ENCODE results near the gene OPN1SW. TPM values are rescaled to one million over a fixed set of nuclear protein-coding genes. Genes with fewer than 3 reads are reported as not detected.

OPN1SW gene
- total and polyA plus RNA-seq, 10 donors: not detected

GRCh38 chr7:128794020-128794419 lies 18.4 kb upstream of the OPN1SW start:
- Histone ChIP-seq H3K36me3 (no peaks in the 10 kb centered on the region), H3K4me3 (no peak overlapping the region), H3K27me3 (replicated peaks in 1 of 7) (peaks cover 0 to 26% (median 0%) of the 10 kb centered on the region in 7 donors), H3K27ac (no peak overlapping the region), H3K4me1 (peaks cover 0 to 32% (median 22%) of the 10 kb centered on the region in 6 donors), H3K9me3 (no peaks in the 10 kb centered on the region)
- 49 to 62% (median 58%) methylated on average over 3 of the region's 3 CpGs for WGBS, 5 donors
- DNase-seq: no peak
- intact Hi-C loops (cut with DNase I; ENCODE audit: low total_unique reads): no loop called here
- no peak for TF ChIP-seq POLR2A (IDR thresholded peaks at IDR 0.05)
- TF ChIP-seq CTCF (IDR thresholded peaks at IDR 0.05 in 8 of 11, conservative IDR thresholded peaks at IDR 0.05 in 3 of 11): no peak

DNA sequence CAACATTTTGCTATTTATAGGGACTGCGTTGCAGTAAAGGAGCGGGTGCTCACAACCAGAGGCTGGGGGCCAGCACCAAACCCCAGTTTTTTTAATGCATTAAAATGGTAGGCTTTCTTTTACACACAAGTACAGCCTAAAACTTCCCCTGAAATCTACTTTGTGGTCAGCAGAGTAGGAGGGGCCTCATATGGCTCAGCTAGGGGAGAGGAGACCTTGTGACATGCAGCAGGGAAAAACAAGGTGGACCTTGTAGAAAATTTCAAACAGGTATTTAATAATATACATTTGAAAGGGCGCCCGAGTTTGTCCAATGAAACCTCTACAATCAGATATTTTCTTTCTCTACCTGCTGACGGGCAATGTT lies 17.6 kb upstream of the OPN1SW start:
- Histone ChIP-seq H3K4me3 (no peak overlapping the region), H3K27me3 (replicated peaks in 1 of 7) (peaks cover 0 to 26% (median 0%) of the 10 kb centered on the region in 7 donors), H3K27ac (no peak overlapping the region), H3K36me3 (no peaks in the 10 kb centered on the region), H3K9me3 (no peaks in the 10 kb centered on the region), H3K4me1 (peaks cover 0 to 32% (median 22%) of the 10 kb centered on the region in 6 donors)
- WGBS, 5 donors: 85 to 94% (median 91%) methylated on average over 5 of the region's 5 CpGs
- no peak for TF ChIP-seq POLR2A (IDR thresholded peaks at IDR 0.05)
- no peak for TF ChIP-seq POLR2AphosphoS5 (IDR thresholded peaks at IDR 0.05)
- TF ChIP-seq CTCF (IDR thresholded peaks at IDR 0.05 in 8 of 11, conservative IDR thresholded peaks at IDR 0.05 in 3 of 11): no peak
- no peak for DNase-seq
- intact Hi-C loops (cut with DNase I; ENCODE audit: low total_unique reads): no loop called here

DNA sequence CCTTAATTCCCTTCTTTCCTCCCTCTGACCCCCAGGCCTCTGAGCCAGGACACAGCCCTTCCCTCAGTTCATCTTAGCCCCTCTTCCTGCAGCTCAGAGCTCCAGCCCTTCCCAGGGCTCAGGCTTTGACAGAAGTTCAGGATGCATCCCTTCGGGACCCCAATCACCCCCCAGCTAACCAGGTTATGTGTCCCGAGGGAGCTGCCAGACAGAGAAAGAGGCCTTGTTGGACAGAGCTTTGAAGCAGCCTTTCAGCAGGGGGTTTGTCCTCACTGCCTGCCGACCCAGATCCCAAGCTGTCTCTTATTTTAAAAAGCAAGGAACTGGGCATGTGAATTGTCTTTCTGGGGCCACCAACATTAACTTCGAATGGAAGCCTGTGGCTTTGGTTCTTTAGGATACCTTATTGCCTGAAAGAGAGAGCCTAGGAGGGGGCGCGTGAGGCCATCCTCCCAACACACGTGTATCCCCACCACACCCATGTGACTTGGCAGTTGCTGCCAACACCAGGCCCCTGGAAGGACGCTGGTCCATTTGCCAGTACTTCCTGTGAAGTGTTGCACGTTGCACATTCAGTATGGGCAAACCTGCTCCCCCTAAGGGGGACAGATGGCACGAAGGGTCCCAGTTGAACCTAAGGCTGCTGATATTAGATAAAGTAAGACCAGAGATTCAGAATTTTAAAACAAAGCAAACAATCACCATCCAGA lies 17.0 kb upstream of the OPN1SW start:
- Histone ChIP-seq H3K4me3 (no peak overlapping the region), H3K27ac (no peak overlapping the region), H3K27me3 (replicated peaks in 1 of 7) (peaks cover 0 to 26% (median 0%) of the 10 kb centered on the region in 7 donors), H3K9me3 (no peaks in the 10 kb centered on the region), H3K4me1 (peaks cover 0 to 32% (median 22%) of the 10 kb centered on the region in 6 donors), H3K36me3 (no peaks in the 10 kb centered on the region)
- WGBS, 5 donors: 48 to 62% (median 55%) methylated on average over 9 to 10 of the region's 10 CpGs
- intact Hi-C loops (cut with DNase I; ENCODE audit: low total_unique reads): no loop called here
- no peak for DNase-seq
- TF ChIP-seq POLR2A (IDR thresholded peaks at IDR 0.05) (no peak), CTCF (IDR thresholded peaks at IDR 0.05 in 8 of 11, conservative IDR thresholded peaks at IDR 0.05 in 3 of 11) (no peak), POLR2AphosphoS5 (IDR thresholded peaks at IDR 0.05) (no peak)

- no peaks in the 10 kb centered on the region for H3K36me3 ChIP-seq
- DNase-seq: no peak
- H3K27ac ChIP-seq: peak overlapping the region in 1 of 8 donors; percentile 63
- intact Hi-C loops (cut with DNase I; ENCODE audit: low total_unique reads): no loop called here
- no peaks in the 10 kb centered on the region for H3K9me3 ChIP-seq
- peaks cover 0 to 26% (median 0%) of the 10 kb centered on the region in 7 donors for H3K27me3 ChIP-seq (replicated peaks in 1 of 7)
- TF ChIP-seq POLR2AphosphoS5 (IDR thresholded peaks at IDR 0.05) (no peak), CTCF (IDR thresholded peaks at IDR 0.05 in 8 of 11, conservative IDR thresholded peaks at IDR 0.05 in 3 of 11) (no peak), POLR2A (IDR thresholded peaks at IDR 0.05) (no peak)
- peak overlapping the region; percentile 51 to 85 (median 78) for H3K4me3 ChIP-seq
- 35 to 55% (median 48%) methylated on average over 8 to 9 of the region's 9 CpGs for WGBS, 5 donors
- H3K4me1 ChIP-seq: peaks cover 0 to 32% (median 22%) of the 10 kb centered on the region in 6 donors
Measured at GRCh38 chr7:128791972-128792327, 16.4 kb upstream of the OPN1SW start.

Measured in spleen (tissue), 11 donors.